GM10266 (cell line): ENCODE results near the gene HPF1.
"Not testable (repeated sequence)": the region's sequence is repeated elsewhere in the genome, so short reads cannot be mapped to it uniquely, and the experiment has no call there.

Source experiments
- DNase-seq: peaks from one replicate; pipeline ENCODE4 v3.0.0; 2012; ENCODE audit errors: extremely low spot score
- TF ChIP-seq, protein P1 (sequence below): IDR thresholded peaks from 2 replicates; pipeline ENCODE4 v1.5.1; 2012; ENCODE audit warnings: mild to moderate bottlenecking, low read depth; ENCODE audit not compliant: control insufficient read depth, insufficient read depth; ENCODE audit errors: missing control alignments

HPF1 gene

DNA sequence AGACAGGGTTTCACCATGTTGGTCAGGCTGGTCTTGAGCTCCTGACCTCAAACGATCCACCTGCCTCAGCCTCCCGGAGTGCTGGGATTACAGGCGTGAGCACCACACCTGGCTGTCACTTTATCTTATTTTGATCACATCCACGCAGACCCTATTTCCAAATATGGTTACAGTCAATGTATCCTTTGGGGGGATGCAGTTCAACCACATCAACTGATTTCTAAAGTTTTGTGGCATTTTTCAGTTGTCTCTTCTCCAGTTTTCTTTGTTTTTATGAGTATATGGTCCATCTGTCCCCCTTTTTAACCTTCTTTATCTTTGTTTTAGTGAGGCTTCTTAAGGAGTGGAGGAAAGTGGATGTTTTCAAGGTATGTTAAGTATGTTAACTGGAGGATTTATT is 4.1 kb upstream of the HPF1 start:
- no peak for DNase-seq
- TF ChIP-seq, protein P1, sequence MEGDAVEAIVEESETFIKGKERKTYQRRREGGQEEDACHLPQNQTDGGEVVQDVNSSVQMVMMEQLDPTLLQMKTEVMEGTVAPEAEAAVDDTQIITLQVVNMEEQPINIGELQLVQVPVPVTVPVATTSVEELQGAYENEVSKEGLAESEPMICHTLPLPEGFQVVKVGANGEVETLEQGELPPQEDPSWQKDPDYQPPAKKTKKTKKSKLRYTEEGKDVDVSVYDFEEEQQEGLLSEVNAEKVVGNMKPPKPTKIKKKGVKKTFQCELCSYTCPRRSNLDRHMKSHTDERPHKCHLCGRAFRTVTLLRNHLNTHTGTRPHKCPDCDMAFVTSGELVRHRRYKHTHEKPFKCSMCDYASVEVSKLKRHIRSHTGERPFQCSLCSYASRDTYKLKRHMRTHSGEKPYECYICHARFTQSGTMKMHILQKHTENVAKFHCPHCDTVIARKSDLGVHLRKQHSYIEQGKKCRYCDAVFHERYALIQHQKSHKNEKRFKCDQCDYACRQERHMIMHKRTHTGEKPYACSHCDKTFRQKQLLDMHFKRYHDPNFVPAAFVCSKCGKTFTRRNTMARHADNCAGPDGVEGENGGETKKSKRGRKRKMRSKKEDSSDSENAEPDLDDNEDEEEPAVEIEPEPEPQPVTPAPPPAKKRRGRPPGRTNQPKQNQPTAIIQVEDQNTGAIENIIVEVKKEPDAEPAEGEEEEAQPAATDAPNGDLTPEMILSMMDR, result no peak

DNA sequence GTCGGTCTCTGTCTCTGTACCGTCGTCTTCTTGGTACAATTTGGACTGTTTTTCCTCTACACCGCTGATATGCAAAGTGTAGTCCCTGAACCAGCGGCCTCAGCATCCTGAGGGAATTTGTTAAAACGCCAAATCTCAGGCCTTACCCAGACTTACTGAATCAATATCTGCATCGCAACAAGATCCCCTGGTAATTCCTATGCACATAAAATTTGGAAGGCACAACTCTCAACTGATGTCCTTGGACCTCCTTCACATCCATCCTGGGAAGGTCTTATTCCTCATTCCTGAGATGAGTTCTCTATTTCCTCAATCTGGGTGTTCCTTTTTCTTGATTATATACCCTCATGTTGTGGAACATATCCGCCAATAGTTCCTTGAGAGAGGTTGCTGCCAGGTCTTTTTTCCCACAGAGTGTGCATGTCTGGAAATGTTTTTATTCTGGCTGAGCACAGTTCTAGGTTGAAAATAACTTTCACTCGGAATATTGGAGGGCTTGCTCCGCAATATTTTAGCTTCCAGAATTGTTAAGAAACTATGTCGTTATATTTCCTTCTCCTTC is 738 bp upstream of the HPF1 start:
- DNase-seq, result no peak
- TF ChIP-seq, protein P1, result no peak

DNA sequence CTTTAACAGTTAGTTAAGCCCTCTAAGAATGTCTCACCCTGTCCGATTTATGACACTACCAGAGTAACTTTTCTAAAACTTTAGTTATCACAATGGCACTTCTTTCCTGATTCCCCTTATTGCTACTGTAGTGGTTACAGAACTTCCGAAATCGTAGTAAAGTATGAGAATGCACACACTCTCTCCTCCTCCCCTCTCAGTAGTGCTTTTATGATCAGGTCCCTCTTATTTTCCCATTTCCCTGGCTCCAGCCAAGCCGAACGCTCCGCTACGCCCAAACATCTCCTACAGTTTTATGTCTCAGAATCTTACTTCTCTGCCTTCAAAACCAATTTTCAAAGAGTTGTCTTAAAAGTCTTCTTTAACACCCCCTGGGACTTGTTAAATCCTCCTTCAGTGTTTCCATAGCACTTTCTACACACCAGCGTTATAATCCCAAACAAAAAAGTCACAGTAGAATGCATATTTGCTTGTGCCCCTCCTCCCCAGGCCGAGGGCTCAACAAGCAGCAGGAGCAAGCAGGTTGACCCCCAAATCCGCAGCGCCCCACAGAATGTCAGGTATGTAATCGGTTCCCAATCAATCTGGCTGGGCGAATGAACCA is 671 bp downstream of the HPF1 start:
- DNase-seq, result no peak

DNA sequence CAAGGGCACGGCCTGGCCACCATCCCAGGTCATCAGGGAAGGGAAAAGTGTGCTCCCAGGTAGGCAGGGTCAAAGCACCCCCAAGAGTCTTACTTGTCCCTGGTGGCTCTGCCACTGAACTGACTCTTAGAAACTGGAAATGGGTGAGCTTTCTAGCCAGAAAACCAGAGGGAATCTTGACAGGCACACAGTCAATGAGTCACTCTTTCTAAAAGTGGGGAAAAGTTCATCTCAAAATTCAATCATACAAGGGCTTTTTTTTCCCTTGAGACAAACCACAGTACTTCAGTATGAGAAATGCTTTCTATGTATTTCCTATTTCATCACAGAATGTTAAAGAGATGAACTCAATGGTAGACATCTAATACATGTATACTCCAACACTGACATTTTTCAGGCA is 12.5 kb downstream of the HPF1 start:
- TF ChIP-seq, protein P1, result no peak
- DNase-seq, result no peak

More for the DNA sequence above, 671 bp downstream of the HPF1 start:
- TF ChIP-seq, protein P1, result no peak

DNA sequence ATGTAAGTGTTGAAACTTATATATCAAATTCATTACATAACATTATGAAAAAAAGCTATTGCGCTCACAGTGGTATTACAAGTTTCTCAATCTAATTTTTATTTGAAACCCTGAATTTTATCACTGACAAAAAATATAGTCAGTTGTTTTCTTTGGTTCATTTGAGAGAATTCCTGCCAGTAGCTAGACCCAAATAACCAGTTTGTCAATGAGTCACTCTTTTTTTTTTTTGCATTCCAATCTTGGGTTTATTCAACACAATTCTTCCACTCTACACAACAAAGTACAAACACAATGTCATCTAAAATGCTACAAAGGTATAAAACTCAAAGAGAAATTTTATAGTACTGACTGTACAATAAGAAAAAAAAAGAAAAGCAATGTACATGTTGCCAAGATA is 13.1 kb downstream of the HPF1 start:
- TF ChIP-seq, protein P1, result no peak
- DNase-seq, result no peak

DNA sequence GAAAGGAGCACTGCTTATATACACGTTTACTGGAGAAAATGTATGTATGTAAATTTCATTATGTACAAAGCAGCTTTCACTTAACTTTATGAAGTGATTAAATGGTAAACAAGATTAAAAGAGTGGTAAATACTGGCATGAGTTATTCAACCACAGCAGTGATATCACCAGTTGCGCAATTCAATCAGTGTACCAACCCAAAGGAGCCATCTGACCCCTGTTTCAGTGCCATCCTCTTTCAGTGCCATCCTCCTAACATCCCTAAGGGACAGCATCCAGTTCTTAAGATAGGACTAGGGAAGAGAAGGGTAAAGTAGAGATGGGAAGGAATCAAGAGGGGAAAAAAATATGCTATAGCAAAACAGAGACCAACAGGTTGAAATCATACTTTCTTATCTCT is 16.2 kb downstream of the HPF1 start:
- no peak for DNase-seq
- TF ChIP-seq, protein P1, result no peak

DNA sequence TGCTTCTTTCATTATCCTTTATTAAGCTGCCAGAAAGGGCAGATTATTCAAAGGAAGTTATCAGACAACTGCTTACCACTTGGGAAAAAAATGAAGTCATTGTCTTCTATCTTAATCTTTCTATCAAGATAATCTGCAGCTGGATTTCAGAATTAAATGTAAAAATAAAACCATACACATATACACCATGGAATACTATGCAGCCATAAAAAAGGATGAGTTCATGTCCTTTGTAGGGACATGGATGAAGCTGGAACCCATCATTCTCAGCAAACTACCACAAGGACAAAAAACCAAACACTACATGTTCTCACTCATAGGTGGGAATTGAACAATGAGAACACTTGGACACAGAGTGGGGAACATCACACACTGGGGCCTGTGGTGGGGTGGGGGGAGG is 19.1 kb downstream of the HPF1 start:
- DNase-seq, result not testable (repeated sequence)

DNA sequence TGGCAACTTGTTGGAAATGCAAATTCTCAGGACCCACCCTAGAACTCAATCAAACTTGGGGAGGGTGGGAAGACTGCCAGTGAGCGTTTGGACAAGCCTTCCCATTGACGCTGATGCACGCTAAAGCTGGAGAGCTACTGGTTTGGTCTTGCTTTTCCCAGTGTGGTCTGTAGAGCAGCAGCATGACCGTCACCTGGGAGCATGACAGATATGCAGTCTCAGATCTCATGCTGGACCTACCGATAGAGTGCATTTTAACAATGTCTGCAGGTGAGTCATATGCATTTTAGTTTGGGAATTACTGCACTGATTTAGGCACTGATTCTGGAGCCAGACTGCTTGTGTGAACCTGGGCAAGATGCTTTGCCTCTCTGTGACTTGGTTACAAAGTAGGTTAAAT is 27.2 kb downstream of the HPF1 start:
- DNase-seq, result no peak
- TF ChIP-seq, protein P1, result no peak
